Loucy (cell line): ENCODE measurements around the gene FCHSD2.

Source experiments
- H2AFZ ChIP-seq: fragments of 200-600 bp; sonication (generic); 2 replicates; pipeline ENCODE4 v1.6.0; 2016; ENCODE audit warnings: antibody characterized with exemption, mild to moderate bottlenecking, low read length, moderate library complexity
- H3F3A ChIP-seq: fragments of 200-600 bp; 2 replicates; pipeline ENCODE4 v1.6.0; 2016; ENCODE audit warnings: antibody characterized with exemption, low read depth, mild to moderate bottlenecking
- H3K27me3 ChIP-seq: fragments of 200-600 bp; sonication (generic); 2 replicates; pipeline ENCODE4 v1.6.1; 2014; ENCODE audit warnings: low read length, mild to moderate bottlenecking; ENCODE audit not compliant: insufficient read depth, poor library complexity, severe bottlenecking
- H3K36me3 ChIP-seq: fragments of 200-600 bp; sonication (generic); 2 replicates; pipeline ENCODE4 v1.6.1; 2016; ENCODE audit warnings: low read length; ENCODE audit not compliant: insufficient read depth
- H3K4me1 ChIP-seq: fragments of 200-600 bp; sonication (generic); 2 replicates; pipeline ENCODE4 v1.5.1; 2014; ENCODE audit warnings: low read length, mild to moderate bottlenecking; ENCODE audit not compliant: insufficient read depth, poor library complexity, severe bottlenecking
- H3K4me2 ChIP-seq: fragments of 200-600 bp; sonication (generic); 2 replicates; pipeline ENCODE4 v1.6.0; 2014; ENCODE audit warnings: antibody characterized with exemption, low read length, low read depth, mild to moderate bottlenecking; ENCODE audit not compliant: poor library complexity, severe bottlenecking
- H3K4me3 ChIP-seq: fragments of 200-600 bp; sonication (generic); 2 replicates; pipeline ENCODE4 v1.5.1; 2014; ENCODE audit warnings: low read length, mild to moderate bottlenecking, mixed read lengths; ENCODE audit not compliant: poor library complexity, severe bottlenecking
- H3K79me2 ChIP-seq: fragments of 200-600 bp; sonication (generic); 2 replicates; pipeline ENCODE4 v1.6.1; 2014; ENCODE audit warnings: low read length; ENCODE audit not compliant: insufficient read depth
- H3K9ac ChIP-seq: fragments of 200-600 bp; sonication (generic); 2 replicates; pipeline ENCODE4 v1.6.0; 2014; ENCODE audit warnings: mild to moderate bottlenecking, low read depth, low read length, moderate library complexity; ENCODE audit not compliant: poor library complexity, severe bottlenecking
- H3K9me2 ChIP-seq: fragments of 200-600 bp; sonication (generic); replicated peaks from 2 replicates; pipeline ENCODE4 v1.6.1; 2016; ENCODE audit warnings: low read depth, low read length, mixed read lengths
- H3K9me3 ChIP-seq: fragments of 200-600 bp; sonication (generic); 2 replicates; pipeline ENCODE4 v1.6.1; 2014; ENCODE audit warnings: mild to moderate bottlenecking, antibody characterized with exemption, low read length, low read depth; ENCODE audit not compliant: insufficient read depth
- H4K20me1 ChIP-seq: fragments of 200-600 bp; sonication (generic); 2 replicates; pipeline ENCODE4 v1.6.0; 2014; ENCODE audit warnings: antibody characterized with exemption, low read length, mild to moderate bottlenecking; ENCODE audit not compliant: insufficient read depth, poor library complexity, severe bottlenecking
- EZH2phosphoT487 ChIP-seq: fragments of 200-600 bp; IDR thresholded peaks from 2 replicates; pipeline ENCODE4 v1.6.1; 2018; ENCODE audit warnings: antibody characterized with exemption, mild to moderate bottlenecking, moderate library complexity, borderline replicate concordance
- TF ChIP-seq, protein P1 (sequence below): fragments of 200-600 bp; sonication (generic); conservative IDR thresholded peaks from 2 replicates; pipeline ENCODE4 v1.5.1; 2014; ENCODE audit warnings: mild to moderate bottlenecking, antibody characterized with exemption, low read length

The FCHSD2 gene

DNA sequence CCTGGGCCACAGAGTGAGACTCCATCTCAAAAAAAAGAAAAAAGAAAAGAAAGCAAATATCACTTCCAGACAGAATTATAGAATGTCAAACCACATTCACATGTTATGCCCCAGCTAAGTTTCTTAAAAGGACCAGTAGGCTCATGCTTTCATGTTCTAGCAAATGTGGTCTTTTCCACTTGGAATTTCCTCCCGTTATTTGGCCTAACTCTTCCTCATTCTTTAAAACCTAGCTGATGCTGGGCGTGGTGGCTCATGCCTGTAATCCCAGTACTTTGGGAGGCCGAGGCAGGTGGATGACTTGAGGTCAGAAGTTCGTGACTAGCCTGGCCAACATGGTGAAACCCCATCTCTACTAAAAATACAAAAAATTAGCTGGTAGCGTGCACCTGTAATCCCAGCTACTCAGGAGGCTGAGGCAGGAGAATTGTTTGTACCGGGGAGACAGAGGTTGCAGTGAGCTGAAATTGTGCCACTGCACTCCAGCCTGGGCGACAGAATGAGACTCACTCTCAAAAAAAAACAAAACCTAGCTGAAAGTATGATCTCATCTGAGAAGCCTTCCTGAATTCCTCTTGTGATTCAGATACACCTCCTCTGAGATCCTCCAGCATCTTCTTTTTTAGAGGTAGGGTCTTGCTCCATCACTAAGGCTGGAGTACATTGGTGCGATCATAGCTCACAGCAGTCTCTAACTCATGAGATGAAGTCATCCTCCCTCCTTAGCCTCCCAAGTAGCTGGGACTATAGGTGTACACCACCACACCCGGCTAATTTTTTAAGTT is 50.4 kb downstream of the FCHSD2 start:
- peaks cover 9% of the 10 kb centered on the region for H3K4me1 ChIP-seq
- H3K27me3 ChIP-seq, result no peaks in the 10 kb centered on the region
- H3K9me2 ChIP-seq, result no peaks in the 10 kb centered on the region
- H2AFZ ChIP-seq, result no peak overlapping the region
- H3K9ac ChIP-seq, result no peak overlapping the region
- H4K20me1 ChIP-seq, result peaks cover 83% of the 10 kb centered on the region
- peaks cover 36% of the 10 kb centered on the region; the same call in 1 of the 2 replicates for H3K36me3 ChIP-seq
- H3K4me3 ChIP-seq, result no peak overlapping the region
- peaks cover 93% of the 10 kb centered on the region for H3K79me2 ChIP-seq
- no peak for TF ChIP-seq EZH2phosphoT487
- TF ChIP-seq, protein P1, sequence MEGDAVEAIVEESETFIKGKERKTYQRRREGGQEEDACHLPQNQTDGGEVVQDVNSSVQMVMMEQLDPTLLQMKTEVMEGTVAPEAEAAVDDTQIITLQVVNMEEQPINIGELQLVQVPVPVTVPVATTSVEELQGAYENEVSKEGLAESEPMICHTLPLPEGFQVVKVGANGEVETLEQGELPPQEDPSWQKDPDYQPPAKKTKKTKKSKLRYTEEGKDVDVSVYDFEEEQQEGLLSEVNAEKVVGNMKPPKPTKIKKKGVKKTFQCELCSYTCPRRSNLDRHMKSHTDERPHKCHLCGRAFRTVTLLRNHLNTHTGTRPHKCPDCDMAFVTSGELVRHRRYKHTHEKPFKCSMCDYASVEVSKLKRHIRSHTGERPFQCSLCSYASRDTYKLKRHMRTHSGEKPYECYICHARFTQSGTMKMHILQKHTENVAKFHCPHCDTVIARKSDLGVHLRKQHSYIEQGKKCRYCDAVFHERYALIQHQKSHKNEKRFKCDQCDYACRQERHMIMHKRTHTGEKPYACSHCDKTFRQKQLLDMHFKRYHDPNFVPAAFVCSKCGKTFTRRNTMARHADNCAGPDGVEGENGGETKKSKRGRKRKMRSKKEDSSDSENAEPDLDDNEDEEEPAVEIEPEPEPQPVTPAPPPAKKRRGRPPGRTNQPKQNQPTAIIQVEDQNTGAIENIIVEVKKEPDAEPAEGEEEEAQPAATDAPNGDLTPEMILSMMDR, result no peak
- no peaks in the 10 kb centered on the region for H3K9me3 ChIP-seq
- no peak overlapping the region for H3K4me2 ChIP-seq
- H3F3A ChIP-seq, result no peaks in the 10 kb centered on the region

DNA sequence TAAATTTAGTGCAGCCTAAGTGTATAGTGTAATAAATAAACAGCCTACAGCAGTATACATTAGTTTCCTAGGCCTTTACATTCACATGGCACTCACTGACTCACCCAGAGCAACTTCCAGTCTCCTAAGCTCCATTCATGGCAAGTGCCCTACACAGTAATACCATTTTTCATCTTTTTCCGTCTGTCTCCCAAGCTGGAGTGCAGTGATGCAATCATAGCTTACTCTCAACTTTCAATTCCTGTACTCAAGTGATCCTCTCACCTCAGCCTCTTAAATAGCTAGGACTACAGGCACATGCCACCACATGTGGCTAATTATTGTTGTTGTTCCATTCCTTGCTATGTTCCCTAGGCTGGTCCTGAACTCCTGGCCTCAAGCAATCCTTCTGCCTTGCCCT is 54.4 kb downstream of the FCHSD2 start:
- no peak overlapping the region for H3K9ac ChIP-seq
- H3K9me3 ChIP-seq, result no peaks in the 10 kb centered on the region
- no peak for TF ChIP-seq EZH2phosphoT487
- TF ChIP-seq, protein P1, result no peak
- peaks cover 76% of the 10 kb centered on the region for H4K20me1 ChIP-seq
- no peaks in the 10 kb centered on the region for H3K27me3 ChIP-seq
- no peak overlapping the region for H2AFZ ChIP-seq
- no peak overlapping the region for H3K4me3 ChIP-seq
- peaks cover 7% of the 10 kb centered on the region for H3K4me1 ChIP-seq
- no peak overlapping the region for H3K4me2 ChIP-seq
- H3K9me2 ChIP-seq, result no peaks in the 10 kb centered on the region
- H3K79me2 ChIP-seq, result peaks cover 87% of the 10 kb centered on the region
- H3F3A ChIP-seq, result 0 out of 2 replicates have a peak, but pooled peaks cover 3% of the 10 kb centered on the region
- peaks cover 48% of the 10 kb centered on the region for H3K36me3 ChIP-seq

DNA sequence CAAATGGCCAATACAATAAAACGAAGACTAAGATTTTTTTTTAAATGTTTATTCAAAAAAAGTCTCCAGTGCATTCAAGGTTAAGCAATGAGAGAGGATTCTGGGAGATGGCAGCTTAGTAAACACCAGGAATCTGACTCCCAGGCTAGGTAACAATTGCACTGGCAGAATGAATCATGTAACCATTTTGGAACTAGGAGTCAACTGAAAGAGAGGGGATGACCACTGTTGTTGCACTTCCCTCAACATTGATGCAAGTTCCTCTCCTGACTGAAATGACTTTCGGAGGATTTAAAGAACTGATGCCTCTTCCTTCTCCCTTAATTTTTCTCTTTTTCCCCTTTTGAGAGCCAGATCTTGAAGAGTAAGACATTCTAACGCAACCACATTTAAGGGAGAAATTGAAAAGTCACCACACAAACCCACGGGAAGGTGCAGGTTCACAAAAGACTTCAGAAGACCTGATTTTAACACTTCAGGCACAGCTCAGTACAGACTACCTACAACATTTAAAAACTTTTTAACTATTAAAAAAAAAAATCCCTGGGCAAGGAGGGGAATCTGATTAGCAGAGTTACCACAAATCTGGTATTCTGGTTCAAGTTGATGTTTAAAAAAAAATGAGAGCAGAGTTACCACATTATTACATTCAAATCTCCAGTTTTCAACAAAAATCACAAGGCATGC is 56.8 kb downstream of the FCHSD2 start:
- H3K4me1 ChIP-seq, result peaks cover 7% of the 10 kb centered on the region
- H3K9me3 ChIP-seq, result no peaks in the 10 kb centered on the region
- H3K9me2 ChIP-seq, result no peaks in the 10 kb centered on the region

More for the DNA sequence above, 56.8 kb downstream of the FCHSD2 start:
- no peak for TF ChIP-seq EZH2phosphoT487
- TF ChIP-seq, protein P1, result no peak
- Histone ChIP-seq H2AFZ (no peak overlapping the region), H3K4me2 (no peak overlapping the region), H3K4me3 (no peak overlapping the region), H4K20me1 (peaks cover 65% of the 10 kb centered on the region), H3K9ac (no peak overlapping the region), H3K36me3 (peaks cover 50% of the 10 kb centered on the region), H3K79me2 (peaks cover 73% of the 10 kb centered on the region), H3F3A (0 out of 2 replicates have a peak, but pooled peaks cover 3% of the 10 kb centered on the region), H3K27me3 (no peaks in the 10 kb centered on the region)
